SK-N-SH (cell line): ENCODE results near the gene CHST12. TPM values are rescaled to one million over a fixed set of nuclear protein-coding genes. Genes with fewer than 3 reads are reported as not detected.

Experiments
- CTCF ChIA-PET: fragments of 300-600, 350-600 bp; formaldehyde crosslinking; extraction: SDS; loops from one replicate; lab custom pipeline; 2021; lab: Yijun Ruan, JAX
- POLR2A ChIA-PET: fragments of 350-600 bp; sonication (Branson Sonifier 250); formaldehyde crosslinking; extraction: SDS; loops from one replicate; lab custom pipeline; 2020; ENCODE audit warnings: antibody characterized with exemption, inconsistent platforms; lab: Yijun Ruan, JAX
- DNase-seq: peaks from one replicate; pipeline ENCODE4 v3.0.0; 2012
- H2AFZ ChIP-seq: fragments of 200-600 bp; sonication (generic); 2 replicates; pipeline ENCODE4 v1.8.1; 2016; ENCODE audit warnings: antibody characterized with exemption, mild to moderate bottlenecking, low read depth
- H3F3A ChIP-seq: fragments of 200-600 bp; sonication (generic); replicated peaks from 2 replicates; pipeline ENCODE3; 2016; ENCODE audit warnings: antibody characterized with exemption, mild to moderate bottlenecking; ENCODE audit not compliant: insufficient read depth
- H3K27ac ChIP-seq, 2 experiments: fragments of 200-500 bp in 1 of 2; fragments of 200-600 bp in 1 of 2; sonication (Bioruptor generic) in 1 of 2; sonication (generic), shearing (Covaris generic) in 1 of 2; 2 replicates each; pipeline versions ENCODE4 v1.5.1 to v1.6.1; 2014 to 2016; ENCODE audit warnings: low read depth in 2 of 2, inconsistent platforms in 1 of 2, low read length in 1 of 2, mild to moderate bottlenecking in 1 of 2, mixed read lengths in 1 of 2
- H3K27me3 ChIP-seq: fragments of 200-600 bp; sonication (generic), shearing (Covaris generic); 2 replicates; pipeline ENCODE4 v1.6.1; 2016; ENCODE audit warnings: mixed run types; ENCODE audit not compliant: insufficient read depth
- H3K36me3 ChIP-seq, 2 experiments: fragments of 200-500 bp in 1 of 2; fragments of 200-600 bp in 1 of 2; sonication (Bioruptor generic) in 1 of 2; sonication (generic) in 1 of 2; replicated peaks in 1 of 2; 2 replicates each; pipeline versions ENCODE3 to v1.5.1; 2014 to 2016; ENCODE audit warnings: low read length in 1 of 2, mild to moderate bottlenecking in 1 of 2; ENCODE audit not compliant: insufficient read depth in 2 of 2, control insufficient read depth in 1 of 2
- H3K4me1 ChIP-seq, 2 experiments: fragments of 200-500 bp in 1 of 2; fragments of 200-600 bp in 1 of 2; sonication (Bioruptor generic) in 1 of 2; sonication (generic), shearing (Covaris generic) in 1 of 2; 2 replicates each; pipeline versions ENCODE4 v1.5.1 to v1.6.1; 2014 to 2016; ENCODE audit warnings: low read depth in 1 of 2, low read length in 1 of 2, mixed run types in 1 of 2; ENCODE audit not compliant: insufficient read depth in 2 of 2, control insufficient read depth in 1 of 2
- H3K4me2 ChIP-seq: fragments of 200-600 bp; sonication (generic), shearing (Covaris generic); 2 replicates; pipeline ENCODE4 v1.6.1; 2017; ENCODE audit warnings: mixed run types
- H3K4me3 ChIP-seq, 2 experiments: fragments of 200-500 bp in 1 of 2; fragments of 200-600 bp in 1 of 2; sonication (Bioruptor generic) in 1 of 2; sonication (generic), shearing (Covaris generic) in 1 of 2; 2 replicates each; pipeline versions ENCODE4 v1.5.1 to v1.8.1; 2014 to 2016; ENCODE audit warnings: low read depth in 2 of 2, inconsistent platforms in 1 of 2, low read length in 1 of 2, mild to moderate bottlenecking in 1 of 2, mixed read lengths in 1 of 2, moderate library complexity in 1 of 2
- H3K79me2 ChIP-seq: fragments of 200-600 bp; sonication (generic); 2 replicates; pipeline ENCODE4 v1.8.1; 2017; ENCODE audit warnings: mild to moderate bottlenecking; ENCODE audit not compliant: insufficient read depth
- H3K9ac ChIP-seq: fragments of 200-600 bp; sonication (generic); 2 replicates; pipeline ENCODE4 v1.6.1; 2017; ENCODE audit warnings: mixed run types
- H3K9me2 ChIP-seq: fragments of 200-600 bp; sonication (generic); 2 replicates; pipeline ENCODE4 v1.6.1; 2017; ENCODE audit warnings: mixed run types
- H3K9me3 ChIP-seq: fragments of 200-600 bp; sonication (generic); 2 replicates; pipeline ENCODE4 v1.6.1; 2017; ENCODE audit warnings: mixed run types, mild to moderate bottlenecking, moderate library complexity
- H4K20me1 ChIP-seq: fragments of 200-600 bp; sonication (generic); 2 replicates; pipeline ENCODE4 v1.6.1; 2017; ENCODE audit warnings: mild to moderate bottlenecking, mixed run types; ENCODE audit not compliant: insufficient read depth
- CHD2 ChIP-seq: fragments of 150-350 bp; IDR thresholded peaks from 2 replicates; pipeline ENCODE4 v1.6.1; 2018; ENCODE audit warnings: low read length; ENCODE audit not compliant: partially characterized antibody
- CTCF ChIP-seq: fragments of 200-600 bp; sonication (generic); IDR thresholded peaks from 2 replicates; pipeline ENCODE4 v1.6.1; 2017; ENCODE audit warnings: antibody characterized with exemption, mild to moderate bottlenecking, moderate library complexity
- EP300 ChIP-seq, 2 experiments: IDR thresholded peaks; 2 replicates each; pipeline versions ENCODE4 v1.4.0 to v1.6.1; 2012; ENCODE audit warnings: borderline replicate concordance in 1 of 2, low read depth in 1 of 2, low read length in 1 of 2
- FOXJ3 ChIP-seq: sonication (generic); formaldehyde crosslinking; IDR thresholded peaks from 2 replicates; pipeline ENCODE4 v1.5.1; 2020; ENCODE audit warnings: mild to moderate bottlenecking, missing genetic modification reagents
- GABPA ChIP-seq: IDR thresholded peaks from 2 replicates; pipeline ENCODE4 v1.4.0; 2012; ENCODE audit warnings: low read depth, mild to moderate bottlenecking
- GATA2 ChIP-seq: sonication (generic); formaldehyde crosslinking; IDR thresholded peaks from 2 replicates; pipeline ENCODE4 v1.5.0; 2020; ENCODE audit warnings: mild to moderate bottlenecking, missing genetic modification reagents
- IRF3 ChIP-seq: fragments of 150-350 bp; IDR thresholded peaks from 2 replicates; pipeline ENCODE4 v1.6.1; 2016; ENCODE audit warnings: mild to moderate bottlenecking, low read depth, low read length
- MEF2A ChIP-seq: IDR thresholded peaks from 2 replicates; pipeline ENCODE4 v1.4.0; 2012; ENCODE audit warnings: low read depth, borderline replicate concordance
- NFIC ChIP-seq: IDR thresholded peaks from 2 replicates; pipeline ENCODE4 v1.4.0; 2012; ENCODE audit warnings: borderline replicate concordance
- PBX3 ChIP-seq: IDR thresholded peaks from 2 replicates; pipeline ENCODE4; 2012
- POLR2AphosphoS5 ChIP-seq: IDR thresholded peaks from 2 replicates; pipeline ENCODE4 v1.6.1; 2012; ENCODE audit warnings: low read depth, low read length
- RCOR1 ChIP-seq: fragments of 150-350 bp; IDR thresholded peaks from 2 replicates; pipeline ENCODE4 v1.6.1; 2017; ENCODE audit warnings: antibody characterized with exemption, low read length
- TAF1 ChIP-seq: IDR thresholded peaks from 2 replicates; pipeline ENCODE4 v1.6.1; 2012; ENCODE audit warnings: low read depth, mild to moderate bottlenecking, low read length, moderate library complexity, borderline replicate concordance
- TCF12 ChIP-seq: IDR thresholded peaks from 2 replicates; pipeline ENCODE4 v1.4.0; 2012
- YY1 ChIP-seq: IDR thresholded peaks from 2 replicates; pipeline ENCODE4 v1.4.0; 2012; ENCODE audit warnings: low read depth, mild to moderate bottlenecking
- WGBS: methylation state at CpG from one replicate; pipeline ENCODE4 v1.1.6; 2017; ENCODE audit warnings: low lambda C conversion rate; 5-methylcytosine and 5-hydroxymethylcytosine counted together
- polyA plus RNA-seq, 3 experiments: library from polyadenylated mRNA; depleted of rRNA; stranded (reverse); fragments of >200 nt; gene quantifications; 2 replicates each; pipeline ENCODE4 v1.2.3, GENCODE V29; 2012
- TF ChIP-seq, protein P1 (sequence below): IDR thresholded peaks from 2 replicates; pipeline ENCODE4 v1.4.0; 2012; ENCODE audit warnings: low read depth
- TF ChIP-seq, protein P2 (sequence below): IDR thresholded peaks from 2 replicates; pipeline ENCODE4 v1.4.0; 2012; ENCODE audit warnings: low read depth, borderline replicate concordance
- TF ChIP-seq, protein P3 (sequence below): IDR thresholded peaks from 2 replicates; pipeline ENCODE4 v1.6.1; 2012; ENCODE audit warnings: mild to moderate bottlenecking, low read depth, low read length, moderate library complexity

CHST12 gene
- polyA plus RNA-seq, 1 of the 3 experiments (the other 2 are of a cell fraction): 32.7 TPM

GRCh38 chr7:2497065-2497464 lies 93.7 kb downstream of the CHST12 start:
- no peak overlapping the region for H3K27ac ChIP-seq
- H3K9me2 ChIP-seq: no peaks in the 10 kb centered on the region
- WGBS: 93% methylated on average over 3 of the region's 3 CpGs
- H3K9ac ChIP-seq: no peak overlapping the region
- H3K4me3 ChIP-seq: no peak overlapping the region
- H3K4me2 ChIP-seq: no peak overlapping the region
- no peak overlapping the region for H2AFZ ChIP-seq
- ChIA-PET CTCF (interaction anchor here (1.0 to 4.7 kb wide), 6 partner anchors 17 to 45 kb away, joined by 3 to 21 read pairs (median 4); no protein-coding TSS in a partner anchor), POLR2A (no interaction called here)
- no peaks in the 10 kb centered on the region for H3K36me3 ChIP-seq
- no peaks in the 10 kb centered on the region for H3K27me3 ChIP-seq
- DNase-seq: no peak
- H4K20me1 ChIP-seq: no peaks in the 10 kb centered on the region
- H3K4me1 ChIP-seq: peaks cover 10 to 28% of the 10 kb centered on the region in 2 experiments; a peak in 2 of 4 replicates
- no peaks in the 10 kb centered on the region for H3K9me3 ChIP-seq
- H3F3A ChIP-seq: no peaks in the 10 kb centered on the region
- no peaks in the 10 kb centered on the region for H3K79me2 ChIP-seq
- TF ChIP-seq POLR2AphosphoS5 (no peak), RCOR1 (no peak)
- TF ChIP-seq, all 33 proteins: peak for 0

DNA sequence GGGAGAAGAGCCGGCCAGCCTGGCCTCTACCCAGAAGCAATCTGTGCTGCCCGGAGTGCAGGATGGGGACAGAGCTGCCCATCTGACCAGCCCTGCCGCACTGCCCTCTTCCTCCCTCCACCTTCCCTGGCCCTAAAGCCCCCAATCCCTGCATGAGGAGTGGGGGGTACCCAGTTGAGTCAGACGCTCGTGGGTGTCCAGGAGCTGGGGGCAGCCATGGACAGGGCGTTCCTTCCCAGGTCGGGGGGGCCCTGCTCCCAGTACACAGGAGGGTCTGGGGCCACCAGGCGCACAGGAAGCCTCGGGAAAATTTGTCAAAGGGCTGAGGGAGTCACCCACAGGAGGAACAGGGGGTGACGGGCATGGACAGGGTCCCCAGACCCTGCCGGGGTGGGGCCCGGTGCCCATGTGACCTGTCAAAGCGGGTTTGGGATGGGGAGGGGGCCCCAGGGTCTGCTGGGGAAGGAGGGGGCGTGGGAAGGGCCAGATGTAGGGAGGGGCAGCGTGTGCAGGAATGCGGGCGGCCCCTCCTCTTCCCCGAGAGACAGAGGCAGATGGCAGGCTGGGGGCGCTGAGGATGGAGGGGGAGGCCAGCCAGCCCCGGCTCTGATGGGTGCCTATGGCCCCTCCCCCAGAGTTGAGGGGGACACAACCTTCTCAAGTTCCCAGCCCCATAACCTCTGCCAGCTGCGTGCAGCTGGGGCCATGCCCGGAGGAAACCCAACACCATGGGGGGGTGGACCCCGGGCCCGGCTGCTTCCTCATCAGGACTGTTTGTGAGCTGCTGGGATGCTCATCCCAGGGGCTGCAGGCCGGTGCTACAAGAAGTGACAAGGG lies 94.3 kb downstream of the CHST12 start:
- Histone ChIP-seq H3K36me3 (no peaks in the 10 kb centered on the region), H3K4me1 (peaks cover 10 to 28% of the 10 kb centered on the region in 2 experiments; a peak in 2 of 4 replicates), H4K20me1 (no peaks in the 10 kb centered on the region), H3K27me3 (no peaks in the 10 kb centered on the region), H3K79me2 (no peaks in the 10 kb centered on the region), H3K4me3 (no peak overlapping the region), H3K9me3 (no peaks in the 10 kb centered on the region), H3F3A (no peaks in the 10 kb centered on the region), H3K4me2 (no peak overlapping the region), H3K9ac (no peak overlapping the region), H2AFZ (no peak overlapping the region), H3K9me2 (no peaks in the 10 kb centered on the region), H3K27ac (no peak overlapping the region)
- DNase-seq: no peak
- CTCF ChIA-PET: interaction anchor here (0.9 to 4.7 kb wide), 7 partner anchors 9 to 70 kb away, joined by 3 to 21 read pairs (median 4); no protein-coding TSS in a partner anchor
- POLR2A ChIA-PET: no interaction called here
- 75% methylated on average over 22 of the region's 25 CpGs for WGBS
- TF ChIP-seq NFIC (no peak), TCF12 (no peak), YY1 (no peak), TAF1 (no peak), FOXJ3 (CRISPR knock-in tag) (no peak), CHD2 (no peak), CTCF (no peak), GATA2 (CRISPR knock-in tag) (no peak), EP300 (IDR thresholded peaks at IDR 0.05; ENCODE audit: borderline replicate concordance in 1 of 2, low read depth in 1 of 2, low read length in 1 of 2) (no peak), PBX3 (no peak), MEF2A (no peak), GABPA (no peak), IRF3 (no peak)
- TF ChIP-seq, protein P1, sequence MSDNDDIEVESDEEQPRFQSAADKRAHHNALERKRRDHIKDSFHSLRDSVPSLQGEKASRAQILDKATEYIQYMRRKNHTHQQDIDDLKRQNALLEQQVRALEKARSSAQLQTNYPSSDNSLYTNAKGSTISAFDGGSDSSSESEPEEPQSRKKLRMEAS: no peak
- TF ChIP-seq, protein P2, sequence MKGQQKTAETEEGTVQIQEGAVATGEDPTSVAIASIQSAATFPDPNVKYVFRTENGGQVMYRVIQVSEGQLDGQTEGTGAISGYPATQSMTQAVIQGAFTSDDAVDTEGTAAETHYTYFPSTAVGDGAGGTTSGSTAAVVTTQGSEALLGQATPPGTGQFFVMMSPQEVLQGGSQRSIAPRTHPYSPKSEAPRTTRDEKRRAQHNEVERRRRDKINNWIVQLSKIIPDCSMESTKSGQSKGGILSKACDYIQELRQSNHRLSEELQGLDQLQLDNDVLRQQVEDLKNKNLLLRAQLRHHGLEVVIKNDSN: no peak
- TF ChIP-seq, protein P3, sequence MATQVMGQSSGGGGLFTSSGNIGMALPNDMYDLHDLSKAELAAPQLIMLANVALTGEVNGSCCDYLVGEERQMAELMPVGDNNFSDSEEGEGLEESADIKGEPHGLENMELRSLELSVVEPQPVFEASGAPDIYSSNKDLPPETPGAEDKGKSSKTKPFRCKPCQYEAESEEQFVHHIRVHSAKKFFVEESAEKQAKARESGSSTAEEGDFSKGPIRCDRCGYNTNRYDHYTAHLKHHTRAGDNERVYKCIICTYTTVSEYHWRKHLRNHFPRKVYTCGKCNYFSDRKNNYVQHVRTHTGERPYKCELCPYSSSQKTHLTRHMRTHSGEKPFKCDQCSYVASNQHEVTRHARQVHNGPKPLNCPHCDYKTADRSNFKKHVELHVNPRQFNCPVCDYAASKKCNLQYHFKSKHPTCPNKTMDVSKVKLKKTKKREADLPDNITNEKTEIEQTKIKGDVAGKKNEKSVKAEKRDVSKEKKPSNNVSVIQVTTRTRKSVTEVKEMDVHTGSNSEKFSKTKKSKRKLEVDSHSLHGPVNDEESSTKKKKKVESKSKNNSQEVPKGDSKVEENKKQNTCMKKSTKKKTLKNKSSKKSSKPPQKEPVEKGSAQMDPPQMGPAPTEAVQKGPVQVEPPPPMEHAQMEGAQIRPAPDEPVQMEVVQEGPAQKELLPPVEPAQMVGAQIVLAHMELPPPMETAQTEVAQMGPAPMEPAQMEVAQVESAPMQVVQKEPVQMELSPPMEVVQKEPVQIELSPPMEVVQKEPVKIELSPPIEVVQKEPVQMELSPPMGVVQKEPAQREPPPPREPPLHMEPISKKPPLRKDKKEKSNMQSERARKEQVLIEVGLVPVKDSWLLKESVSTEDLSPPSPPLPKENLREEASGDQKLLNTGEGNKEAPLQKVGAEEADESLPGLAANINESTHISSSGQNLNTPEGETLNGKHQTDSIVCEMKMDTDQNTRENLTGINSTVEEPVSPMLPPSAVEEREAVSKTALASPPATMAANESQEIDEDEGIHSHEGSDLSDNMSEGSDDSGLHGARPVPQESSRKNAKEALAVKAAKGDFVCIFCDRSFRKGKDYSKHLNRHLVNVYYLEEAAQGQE: no peak
